Measurements from ENCODE around the gene MRPS2. TPM values are rescaled to one million over a fixed set of nuclear protein-coding genes. Genes with fewer than 3 reads are reported as not detected.

Gene MRPS2
- total and polyA plus RNA-seq, 4 donors: 10.9 to 71.8 (median 31.5) TPM

DNA sequence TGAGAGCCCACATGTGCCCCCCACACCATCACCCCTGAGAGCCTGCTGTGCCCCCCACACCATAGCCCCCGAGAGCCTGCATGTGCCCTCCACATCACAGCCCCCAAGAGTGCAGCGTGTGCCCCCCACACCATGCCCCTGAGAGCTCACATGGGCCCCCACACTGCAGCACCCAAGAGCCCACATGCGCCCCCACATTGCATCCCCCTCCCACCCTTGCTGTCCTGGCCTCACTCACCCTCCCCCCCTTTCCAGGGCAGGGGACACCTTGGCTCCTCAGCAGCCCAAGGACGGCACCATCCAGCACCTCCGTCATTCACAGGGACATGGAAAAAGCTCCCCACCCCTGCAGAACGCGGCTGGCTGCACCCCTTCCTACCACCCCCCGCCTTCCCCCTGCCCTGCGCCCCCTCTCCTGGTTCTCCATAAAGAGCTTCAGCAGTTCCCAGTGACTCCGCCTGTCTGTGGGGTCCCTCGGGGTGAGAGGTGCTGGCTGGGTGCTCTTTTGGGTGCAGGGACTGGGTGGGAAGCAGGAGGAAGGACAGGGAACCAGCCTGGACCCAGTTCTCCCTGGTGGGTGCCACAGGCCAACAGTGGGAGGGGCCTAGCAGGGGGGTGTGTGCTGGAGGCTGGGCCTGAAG lies 25.7 kb downstream of the MRPS2 start:
- no peak overlapping the region for H3K4me3 ChIP-seq (ENCODE audit: low read depth in 1 of 3, low read length in 3 of 3)
- TF ChIP-seq CTCF (IDR thresholded peaks at IDR 0.05; ENCODE audit: low read depth, low read length, missing input control): no peak
- no peak for TF ChIP-seq NR2F2 (IDR thresholded peaks at IDR 0.05)
- TF ChIP-seq JUND (IDR thresholded peaks at IDR 0.05): no peak
- no peak for TF ChIP-seq RXRA (IDR thresholded peaks at IDR 0.05)
- no peak for TF ChIP-seq TAF1 (conservative IDR thresholded peaks at IDR 0.05)
- no peak for TF ChIP-seq FOXA1 (IDR thresholded peaks at IDR 0.05)
- TF ChIP-seq RAD21 (IDR thresholded peaks at IDR 0.05): no peak
- no peak for TF ChIP-seq EGR1 (IDR thresholded peaks at IDR 0.05; ENCODE audit: low read depth in 2 of 2)
- TF ChIP-seq MAX (IDR thresholded peaks at IDR 0.05): no peak
- no peak for TF ChIP-seq YY1 (IDR thresholded peaks at IDR 0.05)
- no peak for TF ChIP-seq HNF4G (IDR thresholded peaks at IDR 0.05)
- no peak for TF ChIP-seq SP1 (IDR thresholded peaks at IDR 0.05)
- TF ChIP-seq FOXA2 (IDR thresholded peaks at IDR 0.05): no peak
- TF ChIP-seq REST (IDR thresholded peaks at IDR 0.05): no peak
- TF ChIP-seq GABPA (IDR thresholded peaks at IDR 0.05 in 1 of 2, conservative IDR thresholded peaks at IDR 0.05 in 1 of 2): no peak
- TF ChIP-seq, protein P1, sequence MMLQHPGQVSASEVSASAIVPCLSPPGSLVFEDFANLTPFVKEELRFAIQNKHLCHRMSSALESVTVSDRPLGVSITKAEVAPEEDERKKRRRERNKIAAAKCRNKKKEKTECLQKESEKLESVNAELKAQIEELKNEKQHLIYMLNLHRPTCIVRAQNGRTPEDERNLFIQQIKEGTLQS (IDR thresholded peaks at IDR 0.05): no peak
- TF ChIP-seq HNF4A (conservative IDR thresholded peaks at IDR 0.05): no peak
- TF ChIP-seq, protein P2, sequence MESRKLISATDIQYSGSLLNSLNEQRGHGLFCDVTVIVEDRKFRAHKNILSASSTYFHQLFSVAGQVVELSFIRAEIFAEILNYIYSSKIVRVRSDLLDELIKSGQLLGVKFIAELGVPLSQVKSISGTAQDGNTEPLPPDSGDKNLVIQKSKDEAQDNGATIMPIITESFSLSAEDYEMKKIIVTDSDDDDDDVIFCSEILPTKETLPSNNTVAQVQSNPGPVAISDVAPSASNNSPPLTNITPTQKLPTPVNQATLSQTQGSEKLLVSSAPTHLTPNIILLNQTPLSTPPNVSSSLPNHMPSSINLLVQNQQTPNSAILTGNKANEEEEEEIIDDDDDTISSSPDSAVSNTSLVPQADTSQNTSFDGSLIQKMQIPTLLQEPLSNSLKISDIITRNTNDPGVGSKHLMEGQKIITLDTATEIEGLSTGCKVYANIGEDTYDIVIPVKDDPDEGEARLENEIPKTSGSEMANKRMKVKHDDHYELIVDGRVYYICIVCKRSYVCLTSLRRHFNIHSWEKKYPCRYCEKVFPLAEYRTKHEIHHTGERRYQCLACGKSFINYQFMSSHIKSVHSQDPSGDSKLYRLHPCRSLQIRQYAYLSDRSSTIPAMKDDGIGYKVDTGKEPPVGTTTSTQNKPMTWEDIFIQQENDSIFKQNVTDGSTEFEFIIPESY (IDR thresholded peaks at IDR 0.05): no peak
- DNase-seq (ENCODE audit: low spot score): no peak

More for the DNA sequence above, 25.7 kb downstream of the MRPS2 start:
- 73% methylated on average over 11 of the region's 11 CpGs for WGBS
- Histone ChIP-seq H3K4me1 (ENCODE audit: control insufficient read depth in 4 of 4, insufficient read depth in 4 of 4, low read length in 3 of 4) (no peaks in the 10 kb centered on the region), H3K27ac (ENCODE audit: low read depth in 1 of 2, low read length in 2 of 2) (no peak overlapping the region), H3K27me3 (ENCODE audit: control insufficient read depth in 4 of 4, insufficient read depth in 4 of 4, low read length in 3 of 4) (peaks cover 0 to 6% (median 2%) of the 10 kb centered on the region in 4 donors), H3K9me3 (ENCODE audit: control insufficient read depth in 4 of 4, low read length in 3 of 4) (peaks cover 0 to 2% (median 0%) of the 10 kb centered on the region in 4 donors), H3K36me3 (ENCODE audit: control insufficient read depth in 4 of 4, insufficient read depth in 3 of 4, low read depth in 1 of 4, low read length in 3 of 4) (no peaks in the 10 kb centered on the region), H3K9ac (ENCODE audit: low read depth in 1 of 2, low read length in 2 of 2) (no peak overlapping the region)

All from liver (tissue), 9 donors.